ENCODE results near the gene TBL1XR1.
A peak's percentile ranks its signal among the peaks of the same experiment; 100 is the strongest.

TBL1XR1 gene

DNA sequence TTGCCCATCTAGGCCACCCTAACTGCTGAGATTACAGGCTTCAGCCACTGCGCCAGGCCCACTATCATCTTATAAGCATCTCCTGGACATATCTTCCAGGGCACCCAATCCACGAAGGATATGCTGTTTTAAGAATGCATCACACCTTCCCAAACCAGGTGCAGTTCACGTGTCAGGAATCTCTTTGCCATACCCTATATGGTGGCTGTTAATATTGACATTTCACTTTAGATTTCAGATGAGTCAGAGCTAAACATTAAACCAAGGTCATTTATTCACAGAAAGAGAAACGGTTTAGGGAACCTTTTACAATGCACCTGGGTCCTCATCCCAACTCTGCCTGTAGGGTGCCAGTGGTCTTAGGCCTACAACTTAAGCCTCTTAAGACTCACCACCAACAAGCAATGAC, 85.7 kb downstream of the TBL1XR1 start:
- H3K79me2 ChIP-seq (ENCODE audit: insufficient read depth, low read depth): peaks cover 99% of the 10 kb centered on the region
- no peak overlapping the region for H3K4me3 ChIP-seq (IDR thresholded peaks at IDR 0.05; ENCODE audit: insufficient read depth, low read depth, low read length)
- H2AFZ ChIP-seq (ENCODE audit: low read depth): no peak overlapping the region
- no peaks in the 10 kb centered on the region for H3K27me3 ChIP-seq (ENCODE audit: insufficient read depth, low read depth)
- peaks cover 60% of the 10 kb centered on the region for H4K20me1 ChIP-seq (ENCODE audit: insufficient read depth)
- no peaks in the 10 kb centered on the region for H3K36me3 ChIP-seq (ENCODE audit: insufficient read depth)
- peak overlapping the region; percentile 36; the same call in 1 of the 2 replicates for H3K9ac ChIP-seq
- H3K27ac ChIP-seq: peak overlapping the region; percentile 75
- TF ChIP-seq, protein P1, sequence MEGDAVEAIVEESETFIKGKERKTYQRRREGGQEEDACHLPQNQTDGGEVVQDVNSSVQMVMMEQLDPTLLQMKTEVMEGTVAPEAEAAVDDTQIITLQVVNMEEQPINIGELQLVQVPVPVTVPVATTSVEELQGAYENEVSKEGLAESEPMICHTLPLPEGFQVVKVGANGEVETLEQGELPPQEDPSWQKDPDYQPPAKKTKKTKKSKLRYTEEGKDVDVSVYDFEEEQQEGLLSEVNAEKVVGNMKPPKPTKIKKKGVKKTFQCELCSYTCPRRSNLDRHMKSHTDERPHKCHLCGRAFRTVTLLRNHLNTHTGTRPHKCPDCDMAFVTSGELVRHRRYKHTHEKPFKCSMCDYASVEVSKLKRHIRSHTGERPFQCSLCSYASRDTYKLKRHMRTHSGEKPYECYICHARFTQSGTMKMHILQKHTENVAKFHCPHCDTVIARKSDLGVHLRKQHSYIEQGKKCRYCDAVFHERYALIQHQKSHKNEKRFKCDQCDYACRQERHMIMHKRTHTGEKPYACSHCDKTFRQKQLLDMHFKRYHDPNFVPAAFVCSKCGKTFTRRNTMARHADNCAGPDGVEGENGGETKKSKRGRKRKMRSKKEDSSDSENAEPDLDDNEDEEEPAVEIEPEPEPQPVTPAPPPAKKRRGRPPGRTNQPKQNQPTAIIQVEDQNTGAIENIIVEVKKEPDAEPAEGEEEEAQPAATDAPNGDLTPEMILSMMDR (conservative IDR thresholded peaks at IDR 0.05; ENCODE audit: low read depth, low read length): no peak
- peaks cover 93% of the 10 kb centered on the region for H3K4me1 ChIP-seq (ENCODE audit: low read depth, poor library complexity, severe bottlenecking)
- peak overlapping the region; percentile 74 for H3K4me2 ChIP-seq

DNA sequence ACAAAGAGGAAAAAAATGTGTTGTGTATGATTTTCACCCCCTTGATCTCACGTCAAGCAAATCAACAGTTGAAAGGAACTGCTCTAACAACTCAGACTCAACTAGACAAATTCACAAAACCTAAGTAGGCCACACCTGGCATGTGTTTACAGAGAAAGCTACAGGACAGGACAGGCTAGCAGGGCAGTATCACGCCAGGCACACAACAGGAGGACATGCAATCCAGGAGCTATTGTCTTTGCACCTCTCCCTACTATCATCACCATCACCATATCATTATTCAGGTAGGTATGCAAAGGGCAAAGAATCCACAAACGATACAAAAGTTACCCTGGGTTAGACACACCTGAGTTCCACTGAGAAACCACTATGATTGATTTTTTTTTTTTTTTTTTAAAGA, 86.4 kb downstream of the TBL1XR1 start:
- Histone ChIP-seq H2AFZ (ENCODE audit: low read depth) (no peak overlapping the region), H3K9ac (peak overlapping the region; percentile 36; the same call in 1 of the 2 replicates), H3K4me1 (ENCODE audit: low read depth, poor library complexity, severe bottlenecking) (peaks cover 92% of the 10 kb centered on the region), H3K4me3 (IDR thresholded peaks at IDR 0.05; ENCODE audit: insufficient read depth, low read depth, low read length) (peak overlapping the region; percentile 11), H3K79me2 (ENCODE audit: insufficient read depth, low read depth) (peaks cover 99% of the 10 kb centered on the region), H3K4me2 (peak overlapping the region; percentile 74), H3K27ac (peak overlapping the region; percentile 75), H3K27me3 (ENCODE audit: insufficient read depth, low read depth) (no peaks in the 10 kb centered on the region), H3K36me3 (ENCODE audit: insufficient read depth) (no peaks in the 10 kb centered on the region), H4K20me1 (ENCODE audit: insufficient read depth) (peaks cover 54% of the 10 kb centered on the region)
- TF ChIP-seq, protein P1 (conservative IDR thresholded peaks at IDR 0.05; ENCODE audit: low read depth, low read length): no peak

DNA sequence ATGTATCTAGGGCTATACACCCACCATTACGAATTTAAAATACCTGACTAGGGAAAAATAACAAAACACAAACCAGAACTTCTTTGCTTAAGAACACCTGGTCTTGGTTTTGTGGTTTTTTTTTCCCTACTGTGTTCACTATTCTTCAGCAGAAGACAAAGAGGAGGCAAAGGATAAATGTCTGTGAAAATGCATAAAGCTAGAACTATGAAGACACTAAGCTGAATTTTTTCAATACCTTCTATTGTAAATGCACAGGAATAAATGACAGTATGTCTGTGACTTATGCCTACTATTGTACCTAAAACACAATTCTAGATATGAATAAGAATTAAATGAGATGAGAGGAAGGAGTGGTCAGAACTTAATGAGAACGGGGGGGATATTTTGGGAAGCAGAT, 86.9 kb downstream of the TBL1XR1 start:
- peak overlapping the region; percentile 74 for H3K4me2 ChIP-seq
- TF ChIP-seq, protein P1 (conservative IDR thresholded peaks at IDR 0.05; ENCODE audit: low read depth, low read length): no peak
- H4K20me1 ChIP-seq (ENCODE audit: insufficient read depth): peaks cover 57% of the 10 kb centered on the region

GRCh38 chr3:177109688-177110330, 87.5 kb downstream of the TBL1XR1 start:
- H4K20me1 ChIP-seq (ENCODE audit: insufficient read depth): peaks cover 63% of the 10 kb centered on the region
- peaks cover 97% of the 10 kb centered on the region for H3K4me1 ChIP-seq (ENCODE audit: low read depth, poor library complexity, severe bottlenecking)
- peak overlapping the region; percentile 74 for H3K4me2 ChIP-seq
- H3K4me3 ChIP-seq (IDR thresholded peaks at IDR 0.05; ENCODE audit: insufficient read depth, low read depth, low read length): peak overlapping the region; percentile 3
- H3K36me3 ChIP-seq (ENCODE audit: insufficient read depth): no peaks in the 10 kb centered on the region
- TF ChIP-seq, protein P1 (conservative IDR thresholded peaks at IDR 0.05; ENCODE audit: low read depth, low read length): no peak
- H2AFZ ChIP-seq (ENCODE audit: low read depth): no peak overlapping the region
- H3K79me2 ChIP-seq (ENCODE audit: insufficient read depth, low read depth): peaks cover 99% of the 10 kb centered on the region
- H3K27ac ChIP-seq: peak overlapping the region; percentile 75
- H3K9ac ChIP-seq: no peak overlapping the region
- H3K27me3 ChIP-seq (ENCODE audit: insufficient read depth, low read depth): no peaks in the 10 kb centered on the region

More for the DNA sequence above, 86.9 kb downstream of the TBL1XR1 start:
- H3K9ac ChIP-seq: peak overlapping the region; percentile 36; the same call in 1 of the 2 replicates
- H3K79me2 ChIP-seq (ENCODE audit: insufficient read depth, low read depth): peaks cover 99% of the 10 kb centered on the region
- H3K36me3 ChIP-seq (ENCODE audit: insufficient read depth): no peaks in the 10 kb centered on the region
- H3K4me1 ChIP-seq (ENCODE audit: low read depth, poor library complexity, severe bottlenecking): peaks cover 95% of the 10 kb centered on the region
- H2AFZ ChIP-seq (ENCODE audit: low read depth): no peak overlapping the region
- peak overlapping the region; percentile 11 for H3K4me3 ChIP-seq (IDR thresholded peaks at IDR 0.05; ENCODE audit: insufficient read depth, low read depth, low read length)
- no peaks in the 10 kb centered on the region for H3K27me3 ChIP-seq (ENCODE audit: insufficient read depth, low read depth)
- H3K27ac ChIP-seq: peak overlapping the region; percentile 75
